K562 (cell line): ENCODE results near the gene RUSC1.

ENCODE experiments used
- CBFB ChIP-seq: sonication (generic); formaldehyde crosslinking; IDR thresholded peaks from 2 replicates; pipeline ENCODE4 v1.4.0; 2020; ENCODE audit warnings: mild to moderate bottlenecking, missing genetic modification reagents
- CHD7 ChIP-seq: fragments of 200-600 bp; sonication (generic); IDR thresholded peaks from one replicate; pipeline ENCODE4 v1.6.1; 2012; ENCODE audit warnings: mild to moderate bottlenecking, low read depth, low read length, inconsistent platforms
- CLOCK ChIP-seq: fragments of 250-450 bp; sonication (Bioruptor Pico); IDR thresholded peaks from 2 replicates; pipeline ENCODE4 v1.4.0; 2020; ENCODE audit warnings: mild to moderate bottlenecking, moderate library complexity, borderline replicate concordance
- CREM ChIP-seq: IDR thresholded peaks from 2 replicates; pipeline ENCODE4 v1.6.1; 2014; ENCODE audit warnings: antibody characterized with exemption, low read depth
- CTCF ChIP-seq, 3 experiments: IDR thresholded peaks in 2 of 3; conservative IDR thresholded peaks in 1 of 3; 2 replicates each; pipeline ENCODE4 v1.5.1; 2011 to 2012; ENCODE audit warnings: low read length in 3 of 3, mild to moderate bottlenecking in 3 of 3, control low read depth in 2 of 3, improper control_type of control experiment in 1 of 3, inconsistent platforms in 1 of 3, low read depth in 1 of 3, mixed read lengths in 1 of 3, moderate library complexity in 1 of 3; ENCODE audit not compliant: insufficient read depth in 2 of 3
- EZH2 ChIP-seq: IDR thresholded peaks from 2 replicates; pipeline ENCODE4 v1.6.1; 2012; ENCODE audit warnings: low read depth, mild to moderate bottlenecking, inconsistent platforms, low read length, borderline replicate concordance
- KDM2B ChIP-seq: fragments of 250-450 bp; sonication (Bioruptor Pico); IDR thresholded peaks from 2 replicates; pipeline ENCODE4 v1.8.0; 2021; ENCODE audit warnings: mild to moderate bottlenecking, moderate library complexity
- NFRKB ChIP-seq: fragments of 450-650 bp; IDR thresholded peaks from 2 replicates; pipeline ENCODE4 v1.6.1; 2016; ENCODE audit warnings: low read depth
- RCOR1 ChIP-seq, 2 experiments: IDR thresholded peaks; 2 replicates each; pipeline ENCODE4 v1.6.1; 2012; ENCODE audit warnings: low read depth in 2 of 2, low read length in 2 of 2, borderline replicate concordance in 1 of 2, improper control_type of control experiment in 1 of 2
- ZBTB2 ChIP-seq: fragments of 450-650 bp; IDR thresholded peaks from 2 replicates; pipeline ENCODE4 v1.6.1; 2016; ENCODE audit warnings: antibody characterized with exemption
- ZBTB8A ChIP-seq: fragments of 450-650 bp; IDR thresholded peaks from 2 replicates; pipeline ENCODE4 v1.6.1; 2018; ENCODE audit warnings: mild to moderate bottlenecking, moderate library complexity; ENCODE audit not compliant: partially characterized antibody
- ZFP36 ChIP-seq: fragments of 150-350 bp; IDR thresholded peaks from 2 replicates; pipeline ENCODE4 v1.6.1; 2018; ENCODE audit warnings: low read length, low read depth; ENCODE audit not compliant: partially characterized antibody

- no peak for TF ChIP-seq KDM2B (CRISPR knock-in tag)
- no peak for TF ChIP-seq EZH2
- TF ChIP-seq CTCF (IDR thresholded peaks at IDR 0.05 in 2 of 3, conservative IDR thresholded peaks at IDR 0.05 in 1 of 3; ENCODE audit: insufficient read depth in 2 of 3, low read depth in 1 of 3, low read length in 3 of 3): no peak
- no peak for TF ChIP-seq NFRKB
- no peak for TF ChIP-seq RCOR1 (IDR thresholded peaks at IDR 0.05; ENCODE audit: borderline replicate concordance in 1 of 2, low read depth in 2 of 2, low read length in 2 of 2)
- TF ChIP-seq CBFB: no peak
- TF ChIP-seq CREM: no peak
- TF ChIP-seq CHD7: no peak
- no peak for TF ChIP-seq ZBTB8A
- no peak for TF ChIP-seq CLOCK
- TF ChIP-seq ZBTB2: no peak
- no peak for TF ChIP-seq ZFP36
Measured at GRCh38 chr1:155295942-155296267, 24.8 kb upstream of the RUSC1 start.
